Kidney capillary endothelial cell (primary cell): Measurements from ENCODE around the gene ALOXE3.
"Not testable (repeated sequence)": the region's sequence is repeated elsewhere in the genome, so short reads cannot be mapped to it uniquely, and the experiment has no call there.

Experiments
- DNase-seq: peaks from one replicate; pipeline ENCODE4 v3.0.0-alpha.2; 2018; ENCODE audit warnings: low spot score

ALOXE3 gene

GRCh38 chr17:8121681-8122421, 3.5 kb upstream of the ALOXE3 start:
- DNase-seq, result peak; percentile 57

- DNase-seq, result no peak
Measured at GRCh38 chr17:8121407-8121680, 3.0 kb upstream of the ALOXE3 start.

- peak; percentile 72 for DNase-seq
Measured at GRCh38 chr17:8120520-8121406, 2.4 kb upstream of the ALOXE3 start.

- DNase-seq, result peak; percentile 91
Measured at GRCh38 chr17:8119581-8120519, 1.5 kb upstream of the ALOXE3 start.

- peak; percentile 80 for DNase-seq
Measured at GRCh38 chr17:8118769-8119580, 661 bp upstream of the ALOXE3 start.

- no peak for DNase-seq
Measured at GRCh38 chr17:8117367-8117979, 841 bp downstream of the ALOXE3 start.

- no peak for DNase-seq
Measured at GRCh38 chr17:8116776-8117175, 1.5 kb downstream of the ALOXE3 start.

- no peak for DNase-seq
Measured at GRCh38 chr17:8110907-8111306, 7.4 kb downstream of the ALOXE3 start.

- no peak for DNase-seq
Measured at GRCh38 chr17:8110456-8110804, 7.9 kb downstream of the ALOXE3 start.

- DNase-seq, result peak; percentile 31
Measured at GRCh38 chr17:8109661-8110455, 8.5 kb downstream of the ALOXE3 start.

- DNase-seq, result no peak
Measured at GRCh38 chr17:8108972-8109660, 9.2 kb downstream of the ALOXE3 start.

GRCh38 chr17:8106980-8107379, 11.3 kb downstream of the ALOXE3 start:
- DNase-seq, result not testable (repeated sequence)

GRCh38 chr17:8105957-8106398, 12.3 kb downstream of the ALOXE3 start:
- no peak for DNase-seq

GRCh38 chr17:8104911-8105310, 13.4 kb downstream of the ALOXE3 start:
- no peak for DNase-seq

GRCh38 chr17:8103549-8103948, 14.8 kb downstream of the ALOXE3 start:
- DNase-seq, result no peak

GRCh38 chr17:8101721-8102120, 16.6 kb downstream of the ALOXE3 start:
- no peak for DNase-seq

- no peak for DNase-seq
Measured at GRCh38 chr17:8100763-8101162, 17.6 kb downstream of the ALOXE3 start.

GRCh38 chr17:8100111-8100510, 18.2 kb downstream of the ALOXE3 start:
- DNase-seq, result no peak

- DNase-seq, result no peak
Measured at GRCh38 chr17:8096541-8096940, 21.8 kb downstream of the ALOXE3 start.

GRCh38 chr17:8095361-8095760, 23.0 kb downstream of the ALOXE3 start:
- DNase-seq, result no peak
